HL-60/S4 treated with retinoic acid at 250 ng/mL for 4 days and 3 days (cell line): ENCODE data around the gene KRTAP10-2.
"Not testable (repeated sequence)": the region's sequence is repeated elsewhere in the genome, so short reads cannot be mapped to it uniquely, and the experiment has no call there.

ENCODE experiments used
- in situ Hi-C: fragments of 300-500 bp; cut with MboI; formaldehyde crosslinking; loops from 2 replicates; pipeline ENCODE4 v1.7.0; 2022; ENCODE audit warnings: low sequenced_read_pairs

Gene KRTAP10-2

GRCh38 chr21:44551340-44551961 is at the start of gene KRTAP10-2:
KRTAP10-2 (minus strand) TSS chr21:44551505; CDS start chr21:44551458, 47 bp downstream.
- in situ Hi-C loops = no loop called here

GRCh38 chr21:44601091-44601490 is 49.8 kb upstream of the KRTAP10-2 start:
- in situ Hi-C loops = not testable (repeated sequence)

- in situ Hi-C loops = not testable (repeated sequence)
Observed at GRCh38 chr21:44600118-44600978, 49.0 kb upstream of the KRTAP10-2 start, which contains the start of gene KRTAP10-7. KRTAP10-7 (plus strand) TSS chr21:44600597; CDS start chr21:44600622, 25 bp downstream.

- in situ Hi-C loops = no loop called here
Observed at GRCh38 chr21:44599264-44600029, 48.1 kb upstream of the KRTAP10-2 start.

- in situ Hi-C loops = no loop called here
Observed at GRCh38 chr21:44598061-44598460, 46.8 kb upstream of the KRTAP10-2 start.

- in situ Hi-C loops = no loop called here
Observed at GRCh38 chr21:44596068-44596725, 44.9 kb upstream of the KRTAP10-2 start.

- in situ Hi-C loops = no loop called here
Observed at GRCh38 chr21:44595524-44595923, 44.2 kb upstream of the KRTAP10-2 start.

GRCh38 chr21:44594406-44594916 is 43.2 kb upstream of the KRTAP10-2 start:
- in situ Hi-C loops = no loop called here

- in situ Hi-C loops = no loop called here
Observed at GRCh38 chr21:44593598-44594405, 42.5 kb upstream of the KRTAP10-2 start.

GRCh38 chr21:44592446-44593311 is 41.4 kb upstream of the KRTAP10-2 start, which contains the start of gene KRTAP10-6:
KRTAP10-6 (minus strand) TSS chr21:44592505; CDS start chr21:44592484, 21 bp downstream.
- in situ Hi-C loops = no loop called here

GRCh38 chr21:44591801-44592130 is 40.5 kb upstream of the KRTAP10-2 start:
- in situ Hi-C loops = not testable (repeated sequence)

- in situ Hi-C loops = not testable (repeated sequence)
Observed at GRCh38 chr21:44590897-44591800, 39.8 kb upstream of the KRTAP10-2 start.

GRCh38 chr21:44590311-44590721 is 39.0 kb upstream of the KRTAP10-2 start:
- in situ Hi-C loops = no loop called here

GRCh38 chr21:44589586-44590305 is 38.4 kb upstream of the KRTAP10-2 start:
- in situ Hi-C loops = no loop called here

- in situ Hi-C loops = no loop called here
Observed at GRCh38 chr21:44589094-44589493, 37.8 kb upstream of the KRTAP10-2 start.

GRCh38 chr21:44585892-44586291 is 34.6 kb upstream of the KRTAP10-2 start:
- in situ Hi-C loops = no loop called here

- in situ Hi-C loops = no loop called here
Observed at GRCh38 chr21:44583800-44584147, 32.5 kb upstream of the KRTAP10-2 start.
